MM.1S (cell line): ENCODE results near the gene FAM76A.

Experiments
- DNase-seq: peaks from one replicate; pipeline ENCODE4 v3.0.0-alpha.2; 2015
- H2AFZ ChIP-seq: fragments of 300-600 bp; sonication (generic); 2 replicates; pipeline ENCODE4 v1.6.0; 2016; ENCODE audit warnings: antibody characterized with exemption, low read length
- H3F3A ChIP-seq: fragments of 300-600 bp; sonication (generic); 2 replicates; pipeline ENCODE4 v1.6.1; 2016; ENCODE audit warnings: mild to moderate bottlenecking, antibody characterized with exemption, low read length, moderate library complexity, mixed read lengths; ENCODE audit not compliant: insufficient read depth
- H3K27ac ChIP-seq: fragments of 300-600 bp; sonication (generic); 2 replicates; pipeline ENCODE4 v1.5.1; 2016; ENCODE audit warnings: mild to moderate bottlenecking, low read length
- H3K27me3 ChIP-seq: fragments of 300-600 bp; sonication (generic); replicated peaks from 2 replicates; pipeline ENCODE4 v1.6.0; 2016; ENCODE audit warnings: low read length; ENCODE audit not compliant: insufficient read depth
- H3K36me3 ChIP-seq: fragments of 300-600 bp; sonication (generic); replicated peaks from 2 replicates; pipeline ENCODE4 v1.6.1; 2016; ENCODE audit warnings: mild to moderate bottlenecking, low read length, mixed read lengths; ENCODE audit not compliant: insufficient read depth
- H3K4me1 ChIP-seq: fragments of 300-600 bp; sonication (generic); 2 replicates; pipeline ENCODE4 v1.6.1; 2016; ENCODE audit warnings: low read length, mixed read lengths
- H3K4me2 ChIP-seq: fragments of 300-600 bp; sonication (generic); 2 replicates; pipeline ENCODE4 v1.6.0; 2016; ENCODE audit warnings: low read depth, low read length
- H3K4me3 ChIP-seq: fragments of 300-600 bp; sonication (generic); 2 replicates; pipeline ENCODE4 v1.5.1; 2016; ENCODE audit warnings: low read length, mixed read lengths
- H3K79me2 ChIP-seq: fragments of 300-600 bp; sonication (generic); 2 replicates; pipeline ENCODE4 v1.6.1; 2016; ENCODE audit warnings: mixed run types, low read length, mixed read lengths
- H3K9ac ChIP-seq: fragments of 300-600 bp; sonication (generic); 2 replicates; pipeline ENCODE4 v1.6.1; 2016; ENCODE audit warnings: low read length, mixed read lengths
- H3K9me2 ChIP-seq: fragments of 300-600 bp; sonication (generic); replicated peaks from 2 replicates; pipeline ENCODE4 v1.6.1; 2016; ENCODE audit warnings: mild to moderate bottlenecking, low read length, mixed read lengths; ENCODE audit not compliant: insufficient read depth
- H3K9me3 ChIP-seq: fragments of 300-600 bp; sonication (generic); replicated peaks from 2 replicates; pipeline ENCODE4 v1.6.1; 2016; ENCODE audit warnings: mild to moderate bottlenecking, low read length, mixed read lengths; ENCODE audit not compliant: insufficient read depth
- H4K20me1 ChIP-seq: fragments of 300-600 bp; sonication (generic); 2 replicates; pipeline ENCODE4 v1.6.1; 2016; ENCODE audit warnings: mild to moderate bottlenecking, low read length, moderate library complexity, mixed read lengths; ENCODE audit not compliant: insufficient read depth
- EZH2 ChIP-seq: fragments of 300-600 bp; sonication (generic); optimal IDR thresholded peaks from 2 replicates; pipeline ENCODE3; 2017; ENCODE audit warnings: low read depth, mild to moderate bottlenecking, antibody characterized with exemption, low read length, mixed read lengths
- EZH2phosphoT487 ChIP-seq: fragments of 300-600 bp; sonication (generic); IDR thresholded peaks from 2 replicates; pipeline ENCODE4 v1.6.1; 2018; ENCODE audit warnings: antibody characterized with exemption, low read length
- TF ChIP-seq, protein P1 (sequence below): fragments of 300-600 bp; sonication (generic); IDR thresholded peaks from 2 replicates; pipeline ENCODE4 v1.5.1; 2016; ENCODE audit warnings: antibody characterized with exemption, low read length, mixed read lengths

Gene FAM76A

DNA sequence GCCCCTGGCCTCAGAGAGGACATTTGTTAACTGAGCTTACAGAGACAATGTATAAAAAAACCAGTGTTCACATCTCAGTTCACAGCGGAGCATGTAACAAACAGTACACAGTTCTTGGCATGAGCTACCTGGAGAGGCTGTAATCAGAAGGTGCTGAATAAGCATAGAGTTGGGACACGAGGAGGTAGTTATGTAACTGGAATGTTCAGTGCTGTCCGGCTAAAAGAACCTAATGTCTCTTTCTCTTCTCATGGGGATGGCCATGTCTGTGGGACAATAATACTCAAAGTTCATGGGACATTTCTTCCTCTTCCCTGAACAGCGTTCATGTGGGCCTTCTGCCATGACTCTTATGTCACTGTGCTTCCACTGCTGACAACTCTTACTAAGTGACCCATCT lies 30.1 kb downstream of the FAM76A start:
- Histone ChIP-seq H3K4me3 (no peak overlapping the region), H3K9me3 (no peaks in the 10 kb centered on the region), H3K27me3 (no peaks in the 10 kb centered on the region), H3K27ac (no peak overlapping the region), H3K36me3 (no peaks in the 10 kb centered on the region), H3K4me2 (no peak overlapping the region), H4K20me1 (no peaks in the 10 kb centered on the region), H3K79me2 (no peaks in the 10 kb centered on the region), H3F3A (peaks cover 17% of the 10 kb centered on the region), H2AFZ (no peak overlapping the region), H3K9ac (no peak overlapping the region), H3K4me1 (peaks cover 17% of the 10 kb centered on the region), H3K9me2 (no peaks in the 10 kb centered on the region)
- DNase-seq = no peak
- no peak for TF ChIP-seq EZH2
- no peak for TF ChIP-seq EZH2phosphoT487
- TF ChIP-seq, protein P1, sequence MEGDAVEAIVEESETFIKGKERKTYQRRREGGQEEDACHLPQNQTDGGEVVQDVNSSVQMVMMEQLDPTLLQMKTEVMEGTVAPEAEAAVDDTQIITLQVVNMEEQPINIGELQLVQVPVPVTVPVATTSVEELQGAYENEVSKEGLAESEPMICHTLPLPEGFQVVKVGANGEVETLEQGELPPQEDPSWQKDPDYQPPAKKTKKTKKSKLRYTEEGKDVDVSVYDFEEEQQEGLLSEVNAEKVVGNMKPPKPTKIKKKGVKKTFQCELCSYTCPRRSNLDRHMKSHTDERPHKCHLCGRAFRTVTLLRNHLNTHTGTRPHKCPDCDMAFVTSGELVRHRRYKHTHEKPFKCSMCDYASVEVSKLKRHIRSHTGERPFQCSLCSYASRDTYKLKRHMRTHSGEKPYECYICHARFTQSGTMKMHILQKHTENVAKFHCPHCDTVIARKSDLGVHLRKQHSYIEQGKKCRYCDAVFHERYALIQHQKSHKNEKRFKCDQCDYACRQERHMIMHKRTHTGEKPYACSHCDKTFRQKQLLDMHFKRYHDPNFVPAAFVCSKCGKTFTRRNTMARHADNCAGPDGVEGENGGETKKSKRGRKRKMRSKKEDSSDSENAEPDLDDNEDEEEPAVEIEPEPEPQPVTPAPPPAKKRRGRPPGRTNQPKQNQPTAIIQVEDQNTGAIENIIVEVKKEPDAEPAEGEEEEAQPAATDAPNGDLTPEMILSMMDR = no peak

DNA sequence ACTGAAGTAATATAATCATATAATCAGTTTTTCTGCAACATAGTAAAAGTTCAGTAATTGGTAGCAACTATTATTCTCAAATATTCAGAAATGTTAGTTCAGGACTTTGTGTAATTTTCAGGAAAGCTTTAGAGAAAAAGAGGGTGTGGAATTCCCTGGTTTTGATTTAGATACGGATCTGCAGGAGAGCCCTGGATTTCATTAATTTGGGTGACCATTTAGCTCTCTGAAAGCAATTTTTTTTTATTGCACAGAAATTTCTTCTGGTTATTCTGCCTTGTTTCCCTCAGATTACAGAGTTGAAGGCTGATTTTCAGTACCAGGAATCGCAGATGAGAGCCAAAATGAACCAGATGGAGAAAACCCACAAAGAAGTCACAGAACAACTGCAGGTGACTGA lies 33.5 kb downstream of the FAM76A start:
- H3F3A ChIP-seq = no peaks in the 10 kb centered on the region
- no peak overlapping the region for H3K27ac ChIP-seq
- H3K9me3 ChIP-seq = no peaks in the 10 kb centered on the region
- H3K27me3 ChIP-seq = no peaks in the 10 kb centered on the region
- no peak for TF ChIP-seq EZH2phosphoT487
- TF ChIP-seq, protein P1 = no peak
- no peak for TF ChIP-seq EZH2
- no peaks in the 10 kb centered on the region for H3K36me3 ChIP-seq
- H4K20me1 ChIP-seq = no peaks in the 10 kb centered on the region
- H3K4me1 ChIP-seq = no peaks in the 10 kb centered on the region
- H3K79me2 ChIP-seq = no peaks in the 10 kb centered on the region
- H3K4me3 ChIP-seq = no peak overlapping the region
- H3K9me2 ChIP-seq = no peaks in the 10 kb centered on the region
- H3K9ac ChIP-seq = no peak overlapping the region
- no peak overlapping the region for H2AFZ ChIP-seq
- no peak overlapping the region for H3K4me2 ChIP-seq
- no peak for DNase-seq

DNA sequence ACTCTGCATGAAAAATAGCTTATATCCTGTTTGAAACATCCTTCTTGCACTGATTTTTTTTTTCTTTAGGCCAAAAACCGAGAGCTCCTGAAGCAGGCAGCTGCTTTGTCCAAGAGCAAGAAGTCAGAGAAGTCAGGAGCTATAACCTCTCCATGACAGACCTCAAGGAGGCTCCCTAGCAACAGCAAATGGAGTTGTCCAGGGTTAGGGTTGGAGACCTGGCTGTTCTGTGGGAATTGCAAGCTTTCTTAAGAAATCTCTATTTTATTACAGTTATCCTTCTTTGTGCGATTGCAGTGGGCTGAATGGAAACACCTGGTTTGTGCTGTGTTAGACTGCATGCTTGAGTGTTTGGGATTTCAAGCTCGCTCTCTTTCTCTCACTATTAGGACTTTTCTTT lies 34.7 kb downstream of the FAM76A start:
- Histone ChIP-seq H3K4me1 (no peaks in the 10 kb centered on the region), H3K9me2 (no peaks in the 10 kb centered on the region), H3F3A (no peaks in the 10 kb centered on the region), H3K27me3 (no peaks in the 10 kb centered on the region), H3K36me3 (no peaks in the 10 kb centered on the region), H3K9me3 (no peaks in the 10 kb centered on the region), H2AFZ (no peak overlapping the region), H3K79me2 (no peaks in the 10 kb centered on the region), H3K27ac (no peak overlapping the region), H3K4me3 (no peak overlapping the region), H3K9ac (no peak overlapping the region), H3K4me2 (no peak overlapping the region), H4K20me1 (no peaks in the 10 kb centered on the region)
- DNase-seq = no peak
- TF ChIP-seq EZH2phosphoT487 = no peak
- no peak for TF ChIP-seq EZH2
- TF ChIP-seq, protein P1 = no peak

DNA sequence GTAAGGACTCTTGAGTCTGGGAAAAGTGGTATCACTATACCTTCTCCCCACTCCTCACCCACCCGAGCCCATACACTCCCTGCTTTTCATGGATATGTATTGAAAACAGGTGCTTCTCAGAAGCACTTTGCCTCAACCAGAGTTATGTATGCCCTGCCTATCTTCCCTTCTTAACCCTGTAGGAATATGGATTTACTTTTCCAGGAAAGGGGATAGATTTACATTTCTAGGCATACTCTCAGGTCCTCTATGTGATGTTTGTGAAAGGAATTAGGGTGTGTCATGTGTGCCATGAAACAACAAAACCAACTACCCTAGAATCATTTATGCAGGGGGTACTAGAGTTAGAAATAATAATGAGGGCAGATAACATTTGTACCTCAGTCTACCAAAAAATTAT lies 36.3 kb downstream of the FAM76A start:
- DNase-seq = no peak
- H3K36me3 ChIP-seq = no peaks in the 10 kb centered on the region
- no peaks in the 10 kb centered on the region for H4K20me1 ChIP-seq
- no peak overlapping the region for H2AFZ ChIP-seq
- H3K27ac ChIP-seq = no peak overlapping the region
- no peaks in the 10 kb centered on the region for H3F3A ChIP-seq
- no peaks in the 10 kb centered on the region for H3K9me2 ChIP-seq
- H3K4me1 ChIP-seq = no peaks in the 10 kb centered on the region
- H3K79me2 ChIP-seq = no peaks in the 10 kb centered on the region
- no peak overlapping the region for H3K9ac ChIP-seq
- no peaks in the 10 kb centered on the region for H3K9me3 ChIP-seq
- no peak overlapping the region for H3K4me3 ChIP-seq
- H3K27me3 ChIP-seq = no peaks in the 10 kb centered on the region
- TF ChIP-seq EZH2 (no peak), EZH2phosphoT487 (no peak)
- TF ChIP-seq, protein P1 = no peak
- no peak overlapping the region for H3K4me2 ChIP-seq
